ENCODE data around the gene PLEKHM2. TPM values are rescaled to one million over a fixed set of nuclear protein-coding genes. Genes with fewer than 3 reads are reported as not detected.

The PLEKHM2 gene
- total RNA-seq, 4 donors from 2014 or later: 41.9 to 74.5 (median 55.7) TPM

DNA sequence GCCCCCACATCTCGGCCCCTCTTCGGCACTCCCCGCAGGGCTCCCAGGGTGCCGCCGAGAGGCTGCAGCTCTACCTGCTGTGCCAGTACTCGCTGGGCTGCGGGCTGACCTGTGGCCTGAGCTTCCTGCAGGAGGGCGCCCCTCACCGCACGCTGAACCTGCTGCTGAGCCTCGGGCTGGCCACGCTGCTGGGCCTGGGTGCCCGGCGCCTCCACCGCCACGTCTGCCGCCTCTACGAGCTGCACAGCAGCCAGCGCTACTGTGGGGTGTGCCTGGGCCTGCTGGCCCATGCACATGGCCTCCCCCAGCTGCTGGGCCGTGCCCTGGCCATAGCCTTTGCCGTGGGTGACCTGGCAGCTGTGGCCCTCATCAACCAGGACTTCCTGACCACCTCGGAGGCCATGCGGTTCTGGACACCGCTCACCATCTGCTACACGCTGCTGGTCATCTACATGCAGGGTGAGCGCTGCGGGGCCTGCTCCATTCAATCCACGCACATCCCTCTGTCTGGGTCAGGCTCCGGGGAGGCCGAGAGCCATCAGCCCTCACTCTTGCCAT, 60.1 kb downstream of the PLEKHM2 start:
- TF ChIP-seq, protein P1, sequence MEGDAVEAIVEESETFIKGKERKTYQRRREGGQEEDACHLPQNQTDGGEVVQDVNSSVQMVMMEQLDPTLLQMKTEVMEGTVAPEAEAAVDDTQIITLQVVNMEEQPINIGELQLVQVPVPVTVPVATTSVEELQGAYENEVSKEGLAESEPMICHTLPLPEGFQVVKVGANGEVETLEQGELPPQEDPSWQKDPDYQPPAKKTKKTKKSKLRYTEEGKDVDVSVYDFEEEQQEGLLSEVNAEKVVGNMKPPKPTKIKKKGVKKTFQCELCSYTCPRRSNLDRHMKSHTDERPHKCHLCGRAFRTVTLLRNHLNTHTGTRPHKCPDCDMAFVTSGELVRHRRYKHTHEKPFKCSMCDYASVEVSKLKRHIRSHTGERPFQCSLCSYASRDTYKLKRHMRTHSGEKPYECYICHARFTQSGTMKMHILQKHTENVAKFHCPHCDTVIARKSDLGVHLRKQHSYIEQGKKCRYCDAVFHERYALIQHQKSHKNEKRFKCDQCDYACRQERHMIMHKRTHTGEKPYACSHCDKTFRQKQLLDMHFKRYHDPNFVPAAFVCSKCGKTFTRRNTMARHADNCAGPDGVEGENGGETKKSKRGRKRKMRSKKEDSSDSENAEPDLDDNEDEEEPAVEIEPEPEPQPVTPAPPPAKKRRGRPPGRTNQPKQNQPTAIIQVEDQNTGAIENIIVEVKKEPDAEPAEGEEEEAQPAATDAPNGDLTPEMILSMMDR (IDR thresholded peaks at IDR 0.05; ENCODE audit: low read depth): no peak

DNA sequence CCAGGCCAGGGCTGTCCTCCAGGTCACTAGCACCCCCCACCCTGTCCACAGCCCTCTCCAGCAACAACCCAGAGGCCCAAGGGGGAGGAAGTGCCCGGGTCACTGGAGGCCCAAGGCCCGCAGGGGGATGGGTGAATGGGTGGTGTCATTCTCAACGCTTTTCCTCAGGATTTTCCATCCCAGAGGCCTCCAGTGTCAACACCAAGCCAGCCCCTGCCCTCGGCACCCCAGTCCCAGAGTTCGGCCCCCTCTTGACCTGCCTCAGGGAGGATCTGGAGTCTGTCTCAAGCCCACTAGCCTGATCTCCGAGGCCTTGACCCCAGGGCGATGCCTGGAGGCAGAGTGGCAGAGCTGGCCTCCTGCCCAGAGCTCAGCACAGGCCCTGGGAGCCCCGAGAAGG, 63.3 kb downstream of the PLEKHM2 start:
- TF ChIP-seq, protein P1 (IDR thresholded peaks at IDR 0.05; ENCODE audit: low read depth): no peak

DNA sequence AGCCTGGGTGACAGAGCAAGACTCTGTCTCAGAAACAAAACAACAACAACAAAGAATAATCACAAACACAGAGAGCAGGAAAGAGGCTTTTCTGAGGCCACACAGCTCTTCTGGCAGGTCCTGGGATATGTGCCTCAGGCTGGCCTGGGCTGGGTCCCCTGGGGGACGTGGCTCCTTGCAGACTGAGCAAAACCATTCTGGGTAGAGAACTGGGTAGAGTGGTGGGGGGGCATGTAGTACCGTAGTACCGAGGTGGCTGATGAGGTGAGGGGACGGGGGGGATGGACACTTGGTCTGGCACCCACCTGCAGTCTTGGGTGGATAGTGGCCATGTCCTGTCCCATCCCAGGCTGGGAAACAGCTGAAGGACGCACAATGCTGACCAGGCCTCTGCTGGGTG, 64.1 kb downstream of the PLEKHM2 start:
- TF ChIP-seq, protein P1 (IDR thresholded peaks at IDR 0.05; ENCODE audit: low read depth): no peak

DNA sequence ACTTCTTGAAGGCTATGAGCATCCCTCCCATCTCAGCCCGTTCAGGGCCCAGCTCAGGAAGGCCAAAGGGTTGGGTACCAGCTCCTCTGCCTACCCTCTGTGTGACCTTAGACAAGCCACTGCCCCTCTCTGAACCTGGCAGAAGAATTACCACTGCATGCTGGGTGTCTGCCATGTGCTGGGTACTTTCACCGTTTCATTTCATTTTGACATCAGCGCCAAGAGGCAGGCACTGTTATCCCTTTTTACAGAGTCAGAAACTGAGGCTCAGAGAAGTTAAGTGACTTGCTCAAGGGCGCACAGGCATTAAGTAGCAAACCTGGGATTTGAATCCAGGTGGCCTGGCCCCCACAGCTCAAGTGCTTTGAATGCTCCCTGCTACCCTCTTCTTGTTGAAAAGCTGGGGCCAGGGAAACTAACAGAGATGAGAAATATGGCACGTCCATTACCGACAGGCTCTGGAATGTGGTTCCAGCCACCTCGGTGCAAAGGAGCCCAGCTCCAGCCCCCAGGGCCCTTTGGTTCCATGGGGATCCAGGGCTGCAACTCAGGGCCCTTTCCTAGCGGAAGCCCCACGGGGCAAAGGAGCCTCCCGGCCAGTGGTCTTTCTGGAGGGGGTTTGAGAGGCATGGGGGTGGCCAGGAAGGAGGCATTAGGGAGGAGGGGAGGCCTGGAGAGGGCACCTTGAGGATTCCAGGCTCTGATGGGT, 64.7 kb downstream of the PLEKHM2 start:
- TF ChIP-seq, protein P1 (IDR thresholded peaks at IDR 0.05; ENCODE audit: low read depth): no peak

DNA sequence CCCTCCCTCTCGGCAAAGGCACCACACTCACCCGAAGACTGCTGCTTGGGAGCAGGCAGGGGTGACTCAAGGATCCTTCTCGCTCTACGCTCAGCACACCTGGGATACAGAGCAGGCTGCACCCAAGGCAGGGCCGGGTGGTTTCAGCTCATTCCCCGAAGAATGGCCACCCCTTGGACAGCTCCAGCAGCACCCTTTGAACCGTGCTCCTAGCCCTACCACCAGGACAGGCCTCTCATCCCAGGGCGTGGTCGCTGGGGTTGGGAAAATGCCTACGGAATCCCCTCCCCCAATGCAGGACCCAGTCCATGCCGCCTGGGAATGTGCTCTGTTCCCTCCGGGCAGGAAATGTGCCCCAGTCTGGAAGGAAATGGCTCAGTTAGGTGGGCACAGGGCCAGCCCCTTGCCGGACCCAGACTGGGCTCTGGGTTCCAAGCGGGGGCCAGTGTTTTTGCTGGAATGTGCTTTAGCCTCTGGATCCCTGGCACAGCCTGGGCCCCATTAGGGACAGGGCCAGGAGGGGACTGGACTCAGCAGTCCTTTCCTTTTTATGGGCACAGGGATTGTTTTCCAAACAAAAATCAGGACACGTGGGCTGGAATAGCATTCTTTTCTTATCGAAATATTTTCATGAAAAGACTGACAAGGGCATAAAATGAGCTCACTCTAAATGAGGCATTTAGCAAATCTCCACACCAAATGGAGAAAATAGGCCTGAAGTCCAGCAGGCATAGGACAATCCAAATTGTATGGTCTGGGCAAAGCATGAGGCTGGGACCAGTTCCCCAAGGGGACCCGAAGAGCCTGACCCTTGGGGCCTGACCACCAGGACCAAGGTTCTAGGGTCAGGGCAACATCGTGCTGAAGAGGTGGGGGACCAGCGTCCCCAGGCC, 65.5 kb downstream of the PLEKHM2 start:
- TF ChIP-seq, protein P1 (IDR thresholded peaks at IDR 0.05; ENCODE audit: low read depth): no peak

DNA sequence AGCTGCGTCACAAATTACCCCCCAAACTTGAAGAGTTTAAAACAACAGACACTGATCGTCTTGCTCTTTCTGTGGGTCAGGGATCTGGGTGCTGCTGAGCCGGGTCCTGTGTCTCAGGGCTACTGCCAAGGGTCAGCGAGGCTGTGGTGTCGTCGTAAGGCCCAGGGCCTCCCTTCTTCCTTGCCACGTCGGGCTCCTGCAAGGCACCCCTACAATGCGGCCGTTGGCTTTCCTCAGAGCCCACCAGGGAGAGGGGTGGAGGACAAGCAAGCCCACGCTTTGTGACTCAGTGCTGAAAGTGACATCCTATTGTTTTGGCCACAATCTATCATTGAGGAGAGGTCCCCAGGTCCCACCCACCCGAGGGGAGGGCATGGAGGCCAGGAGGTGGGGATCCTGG, 66.8 kb downstream of the PLEKHM2 start:
- TF ChIP-seq, protein P1 (IDR thresholded peaks at IDR 0.05; ENCODE audit: low read depth): no peak

DNA sequence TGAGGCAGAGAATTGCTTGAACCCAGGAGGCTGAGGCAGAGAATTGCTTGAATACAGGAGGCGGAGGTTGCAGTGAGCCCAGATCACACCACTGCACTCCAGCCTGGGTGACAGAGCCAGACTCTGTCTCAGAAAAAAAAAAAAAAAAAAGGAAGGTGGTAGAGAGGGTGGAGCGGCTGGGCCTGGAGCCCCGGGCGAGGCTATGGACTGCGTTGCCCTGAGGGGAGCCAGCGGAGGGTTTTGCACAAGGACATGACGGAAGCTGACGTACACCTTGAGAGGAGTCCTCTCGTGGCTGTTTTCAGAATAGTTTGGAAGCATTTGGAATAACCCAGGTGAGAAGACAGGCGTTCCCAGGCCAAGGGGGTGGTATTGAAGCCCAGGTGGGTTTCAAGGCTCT, 67.6 kb downstream of the PLEKHM2 start:
- TF ChIP-seq, protein P1 (IDR thresholded peaks at IDR 0.05; ENCODE audit: low read depth): no peak

Data from subcutaneous adipose tissue (tissue), 4 donors.